CD8-positive, alpha-beta memory T cell (primary cell): Measurements from ENCODE around the gene ZNF561. TPM values are rescaled to one million over a fixed set of nuclear protein-coding genes. Genes with fewer than 3 reads are reported as not detected.
A peak's percentile ranks its signal among the peaks of the same experiment; 100 is the strongest.
"Not testable (repeated sequence)": the region's sequence is repeated elsewhere in the genome, so short reads cannot be mapped to it uniquely, and the experiment has no call there.

Experiments
- CTCF ChIA-PET: fragments of 350-600 bp; sonication (Branson Sonifier 250); formaldehyde crosslinking; loops from one replicate; lab custom pipeline; 2021; ENCODE audit warnings: antibody characterized with exemption; lab: Charles Lee
- POLR2A ChIA-PET: fragments of 350-600 bp; sonication (Branson Sonifier 250); formaldehyde crosslinking; loops from one replicate; lab custom pipeline; 2021; ENCODE audit warnings: antibody characterized with exemption; lab: Charles Lee
- DNase-seq, 5 donors: peaks; one replicate each; pipeline versions ENCODE4 v3.0.0 to v3.0.0-alpha.2; 2020 to 2022; ENCODE audit warnings: mixed read lengths in 1 of 5
- H3K27ac ChIP-seq: one replicate; pipeline ENCODE4 v1.7.0; 2013; ENCODE audit warnings: low read depth, mild to moderate bottlenecking, low read length, moderate library complexity
- H3K27me3 ChIP-seq: 2 replicates; pipeline ENCODE4 v1.7.0; 2013; ENCODE audit warnings: low read length, mild to moderate bottlenecking; ENCODE audit not compliant: insufficient read depth, poor library complexity, severe bottlenecking
- H3K36me3 ChIP-seq: 2 replicates; pipeline ENCODE4 v1.7.0; 2013; ENCODE audit warnings: mild to moderate bottlenecking, low read length, moderate library complexity; ENCODE audit not compliant: insufficient read depth
- H3K4me1 ChIP-seq: 2 replicates; pipeline ENCODE4 v1.7.0; 2013; ENCODE audit warnings: mild to moderate bottlenecking, low read length, moderate library complexity; ENCODE audit not compliant: insufficient read depth
- H3K4me3 ChIP-seq: 2 replicates; pipeline ENCODE4 v1.7.0; 2013; ENCODE audit warnings: mild to moderate bottlenecking, low read length
- H3K9me3 ChIP-seq: 2 replicates; pipeline ENCODE4 v1.7.0; 2013; ENCODE audit warnings: mild to moderate bottlenecking, low read length
- H3K27ac Mint-ChIP-seq, 8 donors: one replicate each; pipeline ENCODE4 v1.8.0; 2020 to 2021; ENCODE audit warnings: mixed read lengths in 8 of 8, mild to moderate bottlenecking in 6 of 8, inconsistent platforms in 3 of 8, moderate library complexity in 3 of 8
- H3K27me3 Mint-ChIP-seq, 2 donors: one replicate each; pipeline ENCODE4 v1.8.0; 2020 to 2021; ENCODE audit warnings: mixed read lengths in 2 of 2, mild to moderate bottlenecking in 1 of 2, moderate library complexity in 1 of 2
- H3K36me3 Mint-ChIP-seq, 3 donors: one replicate each; pipeline ENCODE4 v1.8.0; 2020 to 2021; ENCODE audit warnings: mixed read lengths in 3 of 3, inconsistent platforms in 1 of 3, mild to moderate bottlenecking in 1 of 3
- H3K4me1 Mint-ChIP-seq, 3 donors: one replicate each; pipeline ENCODE4 v1.8.0; 2020 to 2021; ENCODE audit warnings: mixed read lengths in 3 of 3, inconsistent platforms in 1 of 3, mild to moderate bottlenecking in 1 of 3
- H3K4me3 Mint-ChIP-seq, 7 donors: one replicate each; pipeline ENCODE4 v1.8.0; 2020 to 2021; ENCODE audit warnings: mixed read lengths in 7 of 7, mild to moderate bottlenecking in 6 of 7, moderate library complexity in 4 of 7, inconsistent platforms in 2 of 7
- H3K9me3 Mint-ChIP-seq, 5 donors: one replicate each; pipeline ENCODE4 v1.8.0; 2020 to 2022; ENCODE audit warnings: mixed read lengths in 5 of 5, mild to moderate bottlenecking in 3 of 5, moderate library complexity in 2 of 5, inconsistent platforms in 1 of 5
- polyA plus RNA-seq: library from polyadenylated mRNA; unstranded; fragments of 300-500 nt; fragmentation: Illumina TruSeq; gene quantifications from one replicate; pipeline ENCODE4 v1.2.3, GENCODE V29; 2021
- total RNA-seq, 2 experiments: library from RNA; stranded (reverse); gene quantifications; one replicate each; pipeline ENCODE4 v1.2.3, GENCODE V29; 2021

Gene ZNF561
- total and polyA plus RNA-seq, 3 experiments from 2014 or later = 13.0 to 43.5 (median 35.9) TPM

- peaks cover 10% of the 10 kb centered on the region for H3K4me1 ChIP-seq
- Mint-ChIP-seq H3K9me3 (peaks cover 2 to 23% (median 22%) of the 10 kb centered on the region in 5 donors), H3K4me1 (peaks cover 5 to 17% (median 8%) of the 10 kb centered on the region in 3 donors), H3K27me3 (no peaks in the 10 kb centered on the region), H3K27ac (peak overlapping the region in 1 of 8 donors; percentile 8), H3K36me3 (peaks cover 37 to 84% (median 54%) of the 10 kb centered on the region in 3 donors), H3K4me3 (no peak overlapping the region)
- ChIA-PET POLR2A (no interaction called here), CTCF (no interaction called here)
- H3K9me3 ChIP-seq = peaks cover 18% of the 10 kb centered on the region
- H3K4me3 ChIP-seq = no peak overlapping the region
- no peak for DNase-seq
- H3K27me3 ChIP-seq = no peaks in the 10 kb centered on the region
- peaks cover 77% of the 10 kb centered on the region for H3K36me3 ChIP-seq
- no peak overlapping the region for H3K27ac ChIP-seq
Measured at GRCh38 chr19:9615844-9616243, 5.2 kb downstream of the ZNF561 start.

- H3K9me3 ChIP-seq = peaks cover 43% of the 10 kb centered on the region
- H3K27me3 Mint-ChIP-seq = no peaks in the 10 kb centered on the region
- no peaks in the 10 kb centered on the region for H3K4me1 Mint-ChIP-seq
- no peak overlapping the region for H3K4me3 ChIP-seq
- H3K27ac Mint-ChIP-seq = no peak overlapping the region
- peaks cover 59% of the 10 kb centered on the region for H3K36me3 ChIP-seq
- DNase-seq = no peak
- no peak overlapping the region for H3K4me3 Mint-ChIP-seq
- peaks cover 44 to 74% (median 73%) of the 10 kb centered on the region in 3 donors for H3K36me3 Mint-ChIP-seq
- peaks cover 24 to 70% (median 61%) of the 10 kb centered on the region in 5 donors for H3K9me3 Mint-ChIP-seq
- ChIA-PET CTCF (no interaction called here), POLR2A (no interaction called here)
- H3K27ac ChIP-seq = no peak overlapping the region
- no peaks in the 10 kb centered on the region for H3K27me3 ChIP-seq
- H3K4me1 ChIP-seq = no peaks in the 10 kb centered on the region
Measured at GRCh38 chr19:9610484-9611113, 10.4 kb downstream of the ZNF561 start.

DNA sequence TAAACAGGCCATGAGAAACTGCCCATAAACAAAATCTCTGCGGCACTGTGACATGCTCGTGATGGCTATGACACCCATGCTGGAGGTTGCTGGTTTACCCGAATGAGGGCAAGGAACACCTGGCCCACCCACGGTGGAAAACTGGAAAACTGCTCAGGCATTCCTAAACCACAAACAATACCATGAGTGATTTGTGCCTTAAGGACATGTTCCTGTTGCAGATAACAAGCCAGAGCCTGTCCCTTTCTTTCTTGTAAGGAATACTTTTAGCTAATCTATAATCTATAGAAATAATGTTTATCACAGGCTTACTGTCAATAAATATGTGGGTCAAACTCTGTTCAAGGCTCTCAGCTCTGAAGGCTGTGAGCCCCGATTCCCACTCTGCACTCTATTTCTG lies 12.1 kb downstream of the ZNF561 start:
- ChIA-PET POLR2A (no interaction called here), CTCF (no interaction called here)
- H3K4me1 ChIP-seq = no peaks in the 10 kb centered on the region
- Mint-ChIP-seq H3K4me3 (no peak overlapping the region), H3K4me1 (no peaks in the 10 kb centered on the region), H3K9me3 (peaks cover 24 to 75% (median 64%) of the 10 kb centered on the region in 5 donors), H3K27me3 (no peaks in the 10 kb centered on the region), H3K27ac (no peak overlapping the region), H3K36me3 (peaks cover 36 to 71% (median 59%) of the 10 kb centered on the region in 3 donors)
- peaks cover 43% of the 10 kb centered on the region for H3K36me3 ChIP-seq
- H3K27me3 ChIP-seq = no peaks in the 10 kb centered on the region
- H3K27ac ChIP-seq = no peak overlapping the region
- no peak overlapping the region for H3K4me3 ChIP-seq
- peaks cover 43% of the 10 kb centered on the region for H3K9me3 ChIP-seq
- DNase-seq = no peak

DNA sequence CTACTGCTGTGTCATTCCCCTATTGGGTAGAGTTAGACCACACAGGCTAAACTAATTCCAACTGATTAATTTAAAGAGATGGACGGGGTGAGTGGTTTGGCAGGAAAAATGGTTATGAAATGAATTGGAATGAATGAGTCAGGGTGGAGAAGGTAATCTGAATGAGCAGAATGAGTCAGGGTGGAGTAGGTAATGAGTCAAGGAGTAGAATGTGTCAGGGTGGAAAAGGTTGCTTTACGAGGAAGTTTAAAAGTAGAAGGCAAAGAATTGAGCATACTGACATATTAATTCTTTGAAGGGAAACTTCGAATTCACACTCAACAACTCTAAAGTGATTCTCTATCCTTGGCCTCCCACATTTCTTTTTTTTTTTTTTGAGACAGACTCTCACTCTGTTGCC lies 24.0 kb downstream of the ZNF561 start:
- H3K27ac ChIP-seq = no peak overlapping the region
- H3K27me3 Mint-ChIP-seq = peaks cover 11 to 21% of the 10 kb centered on the region in 2 donors
- no peaks in the 10 kb centered on the region for H3K4me1 ChIP-seq
- H3K4me3 ChIP-seq = no peak overlapping the region
- H3K27ac Mint-ChIP-seq = no peak overlapping the region
- peaks cover 0 to 27% (median 17%) of the 10 kb centered on the region in 5 donors for H3K9me3 Mint-ChIP-seq
- H3K4me3 Mint-ChIP-seq = no peak overlapping the region
- no peak for DNase-seq
- no peaks in the 10 kb centered on the region for H3K36me3 ChIP-seq
- ChIA-PET CTCF (no interaction called here), POLR2A (no interaction called here)
- H3K27me3 ChIP-seq = no peaks in the 10 kb centered on the region
- peaks cover 0 to 13% (median 4%) of the 10 kb centered on the region in 3 donors for H3K36me3 Mint-ChIP-seq
- H3K9me3 ChIP-seq = no peaks in the 10 kb centered on the region
- H3K4me1 Mint-ChIP-seq = no peaks in the 10 kb centered on the region

DNA sequence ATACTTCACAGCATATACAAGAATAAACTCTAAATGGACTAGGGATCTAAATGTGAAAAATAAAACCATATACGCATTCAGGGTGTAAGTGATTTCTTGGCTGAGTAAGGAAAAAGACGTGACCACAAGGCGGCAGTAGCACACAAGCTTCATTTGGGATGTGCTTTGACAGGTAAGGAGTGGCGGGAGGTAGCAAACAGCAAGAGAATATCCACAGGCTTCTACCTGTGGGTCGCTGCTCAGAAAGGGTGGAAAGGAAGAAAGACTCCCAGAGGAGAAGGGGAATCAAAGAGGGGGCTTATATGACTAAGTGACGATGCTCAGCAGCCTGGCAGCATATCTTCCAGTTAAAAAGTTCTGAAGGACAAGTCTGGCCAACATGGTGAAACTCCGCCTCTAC lies 34.3 kb downstream of the ZNF561 start:
- CTCF ChIA-PET = interaction anchor here (1.1 to 1.7 kb wide), 6 partner anchors 13 to 276 kb away, joined by 3 to 8 read pairs (median 6); partner anchors contain the start of gene ZNF699
- H3K27ac Mint-ChIP-seq = peak overlapping the region in 1 of 8 donors; percentile 0
- H3K9me3 Mint-ChIP-seq = no peaks in the 10 kb centered on the region

DNA sequence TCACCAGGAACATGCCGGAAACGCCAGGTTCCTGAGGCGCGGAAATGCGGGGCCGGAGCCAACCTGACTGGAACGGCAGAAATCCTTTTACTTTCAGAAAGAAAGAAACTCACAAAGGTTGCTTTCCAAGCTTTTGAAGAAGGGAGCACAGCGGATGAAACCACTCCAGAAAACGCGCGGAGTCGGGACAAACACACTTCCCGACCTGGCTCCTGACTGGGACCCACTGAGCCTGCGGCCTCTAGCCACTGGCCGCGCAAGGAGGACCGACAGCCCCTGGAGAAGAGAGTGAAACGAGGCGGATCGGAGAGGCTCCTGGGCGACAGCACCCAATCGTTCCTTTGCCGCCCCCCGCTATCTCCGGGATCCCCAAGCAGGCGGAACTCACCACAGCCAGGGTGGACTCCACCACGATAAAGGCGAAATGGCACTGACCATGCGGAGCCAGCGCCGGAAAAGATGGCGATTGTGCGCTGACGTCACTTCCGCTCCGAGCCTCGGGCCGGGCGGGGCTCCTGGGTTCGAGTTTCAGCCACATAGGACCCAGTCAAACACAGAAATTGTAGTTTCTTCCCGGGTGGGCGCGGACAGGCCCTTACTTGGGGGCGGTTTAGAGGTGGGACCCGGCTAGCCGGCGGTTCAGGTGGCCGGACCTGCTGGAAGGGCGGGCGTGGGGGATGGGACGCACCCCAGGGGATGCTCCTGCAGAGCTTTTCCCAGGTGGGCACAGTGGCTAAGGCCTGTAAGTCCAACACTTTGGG lies 36.8 kb downstream of the ZNF561 start, which contains the start of gene ZNF121:
Gene ZNF121 (minus strand): TSS at position 432 of the 761 bp plus-strand sequence. CDS start 16,407 bp downstream, outside the sequence.
- Histone ChIP-seq H3K4me3 (peak within 1 kb of the TSS; percentile 94), H3K4me1 (peaks cover 22% of the 10 kb centered on the region), H3K27me3 (no peaks in the 10 kb centered on the region), H3K36me3 (no peaks in the 10 kb centered on the region), H3K9me3 (no peaks in the 10 kb centered on the region), H3K27ac (peak within 1 kb of the TSS; percentile 94)
- peak within 1 kb of the TSS; percentile 92 to 99 (median 97) for H3K27ac Mint-ChIP-seq
- ChIA-PET POLR2A (interaction anchor here (0.6 kb wide), 1 partner anchor 150 kb away, joined by 6 read pairs; no protein-coding TSS in a partner anchor), CTCF (interaction anchor here (0.6 to 1.2 kb wide), 4 partner anchors 34 to 516 kb away, joined by 3 to 4 read pairs (median 3); partner anchors contain the start of gene ZNF266)
- peaks cover 7 to 11% of the 10 kb centered on the region in 2 donors for H3K27me3 Mint-ChIP-seq
- peak; percentile 69 to 86 (median 72) for DNase-seq
- peak within 1 kb of the TSS; percentile 94 to 99 (median 96) for H3K4me3 Mint-ChIP-seq
- H3K9me3 Mint-ChIP-seq = no peaks in the 10 kb centered on the region
- peaks cover 40 to 54% (median 52%) of the 10 kb centered on the region in 3 donors for H3K4me1 Mint-ChIP-seq
- peaks cover 5 to 25% (median 8%) of the 10 kb centered on the region in 3 donors for H3K36me3 Mint-ChIP-seq

More for the DNA sequence above, 34.3 kb downstream of the ZNF561 start:
- no peaks in the 10 kb centered on the region for H3K36me3 ChIP-seq
- H3K9me3 ChIP-seq = no peaks in the 10 kb centered on the region
- Mint-ChIP-seq H3K36me3 (peaks cover 0 to 15% (median 3%) of the 10 kb centered on the region in 3 donors), H3K4me3 (peak overlapping the region in 2 of 7 donors; percentile 1 to 3), H3K4me1 (peaks cover 20 to 30% (median 28%) of the 10 kb centered on the region in 3 donors), H3K27me3 (peaks cover 11 to 22% of the 10 kb centered on the region in 2 donors)
- no peak overlapping the region for H3K27ac ChIP-seq
- DNase-seq = peak; percentile 52 to 83 (median 62)
- H3K4me3 ChIP-seq = no peak overlapping the region
- H3K27me3 ChIP-seq = no peaks in the 10 kb centered on the region
- POLR2A ChIA-PET = no interaction called here
- H3K4me1 ChIP-seq = peaks cover 19% of the 10 kb centered on the region

GRCh38 chr19:9582081-9582725 lies 38.8 kb downstream of the ZNF561 start:
- H3K36me3 ChIP-seq, H3K9me3 Mint-ChIP-seq, H3K9me3 ChIP-seq, H3K4me3 ChIP-seq, H3K27me3 Mint-ChIP-seq, DNase-seq, H3K27me3 ChIP-seq, H3K27ac ChIP-seq: not testable (repeated sequence)
- Mint-ChIP-seq H3K36me3 (peaks cover 17 to 40% (median 20%) of the 10 kb centered on the region in 3 donors), H3K4me1 (peaks cover 52 to 67% (median 65%) of the 10 kb centered on the region in 3 donors), H3K4me3 (peak overlapping the region; percentile 70 to 99 (median 81)), H3K27ac (peak overlapping the region; percentile 38 to 95 (median 85))
- CTCF ChIA-PET = interaction anchor here (0.7 kb wide), 1 partner anchor 227 kb away, joined by 3 read pairs; no protein-coding TSS in a partner anchor
- H3K4me1 ChIP-seq = peaks cover 22% of the 10 kb centered on the region
- POLR2A ChIA-PET = interaction anchor here (0.6 kb wide), 1 partner anchor 19 kb away, joined by 4 read pairs; no protein-coding TSS in a partner anchor
